HL-60/S4 treated with phorbol 12-myristate 13-acetate at 8.2 ng/mL for 4 days and 3 days (cell line): ENCODE measurements around the gene STK32C.

ENCODE experiments used
- in situ Hi-C: fragments of 300-500 bp; cut with MboI; formaldehyde crosslinking; loops from 2 replicates; pipeline ENCODE4 v1.15.0; 2022; ENCODE audit warnings: low sequenced_read_pairs

Gene STK32C

DNA sequence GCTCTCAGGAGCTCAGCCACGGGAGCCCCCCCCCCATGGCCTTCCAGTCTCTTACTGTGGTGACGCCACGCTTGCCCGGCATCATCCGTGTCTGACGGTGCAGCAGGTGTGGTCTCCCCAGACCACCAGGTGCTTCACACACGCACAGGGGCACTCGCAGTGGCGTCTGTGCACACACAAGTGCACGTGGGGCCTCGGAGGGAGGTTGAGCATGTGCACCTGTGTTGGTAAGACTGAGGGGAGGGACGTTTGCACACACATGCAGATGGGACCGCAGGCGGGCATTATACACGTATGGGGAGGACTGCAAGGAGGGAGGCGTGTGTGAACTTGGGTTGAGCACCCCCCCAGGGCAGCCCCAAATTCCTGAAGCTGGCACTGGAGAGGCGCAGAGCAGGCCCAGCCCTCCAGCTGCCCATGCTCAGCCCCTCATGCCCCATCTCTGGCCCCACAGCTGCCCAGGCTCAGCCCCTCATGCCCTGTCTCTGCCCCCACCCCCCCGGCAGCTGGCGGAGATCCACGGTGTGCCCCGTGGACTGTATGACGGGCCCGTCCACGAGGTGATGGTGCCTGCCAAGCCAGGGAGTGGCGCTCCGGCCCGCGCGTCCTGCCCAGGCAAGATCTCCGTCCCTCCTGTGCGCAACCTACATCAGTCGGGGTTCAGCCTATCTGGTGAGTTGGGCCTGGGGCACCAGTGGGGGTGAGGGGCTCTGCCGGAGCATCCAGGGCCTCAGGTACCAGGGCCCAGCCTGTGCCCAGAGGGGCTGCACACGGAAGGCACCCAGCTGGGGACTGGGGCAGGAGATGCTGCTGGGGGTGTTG is 104.3 kb downstream of the STK32C start:
- in situ Hi-C loops = loop anchor here (25.0 kb wide), 1 partner anchor 434 kb away; no protein-coding TSS in a partner anchor

DNA sequence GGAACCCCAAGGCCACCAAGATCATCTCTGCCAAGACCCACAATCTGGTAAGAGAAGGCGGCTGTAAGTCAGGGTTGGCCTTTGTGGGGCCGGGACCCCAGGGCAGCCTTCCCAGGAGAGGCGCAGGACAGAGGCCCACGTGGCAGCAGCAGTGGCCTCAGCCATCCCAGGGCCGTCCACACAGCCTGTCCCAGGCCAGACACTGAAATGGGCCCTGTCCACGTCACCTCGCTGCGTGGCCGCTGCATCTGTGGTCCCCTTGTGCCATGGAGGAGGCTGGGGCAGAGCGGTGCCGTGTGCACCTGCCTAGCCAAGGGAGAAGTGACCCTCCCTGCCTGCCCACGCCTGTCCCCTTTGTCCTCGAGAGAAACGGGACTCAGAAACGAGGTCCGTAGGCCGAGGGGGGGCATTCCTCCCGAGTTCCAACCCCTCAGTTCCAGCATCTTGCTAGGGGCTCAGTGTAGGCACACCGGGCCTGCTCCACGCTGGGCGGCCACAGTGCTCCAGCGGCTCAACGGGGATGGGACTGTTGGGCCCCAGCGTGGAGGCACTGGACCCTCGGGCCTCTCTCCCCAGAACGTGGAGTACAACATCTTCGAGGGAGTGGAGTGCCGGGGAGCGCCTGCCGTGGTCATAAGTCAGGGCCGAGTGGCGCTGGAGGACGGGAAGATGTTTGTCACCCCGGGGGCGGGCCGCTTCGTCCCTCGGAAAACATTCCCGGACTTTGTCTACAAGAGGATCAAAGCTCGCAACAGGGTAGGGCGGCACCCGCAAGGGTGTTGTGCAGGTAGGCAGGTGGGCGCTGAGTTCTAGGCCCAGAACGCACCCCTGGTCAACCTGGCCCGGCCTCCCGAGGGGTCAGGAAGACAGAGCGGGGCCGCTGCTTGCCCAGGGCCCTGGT is 105.4 kb downstream of the STK32C start:
- in situ Hi-C loops = loop anchor here (25.0 kb wide), 1 partner anchor 435 kb away; no protein-coding TSS in a partner anchor

DNA sequence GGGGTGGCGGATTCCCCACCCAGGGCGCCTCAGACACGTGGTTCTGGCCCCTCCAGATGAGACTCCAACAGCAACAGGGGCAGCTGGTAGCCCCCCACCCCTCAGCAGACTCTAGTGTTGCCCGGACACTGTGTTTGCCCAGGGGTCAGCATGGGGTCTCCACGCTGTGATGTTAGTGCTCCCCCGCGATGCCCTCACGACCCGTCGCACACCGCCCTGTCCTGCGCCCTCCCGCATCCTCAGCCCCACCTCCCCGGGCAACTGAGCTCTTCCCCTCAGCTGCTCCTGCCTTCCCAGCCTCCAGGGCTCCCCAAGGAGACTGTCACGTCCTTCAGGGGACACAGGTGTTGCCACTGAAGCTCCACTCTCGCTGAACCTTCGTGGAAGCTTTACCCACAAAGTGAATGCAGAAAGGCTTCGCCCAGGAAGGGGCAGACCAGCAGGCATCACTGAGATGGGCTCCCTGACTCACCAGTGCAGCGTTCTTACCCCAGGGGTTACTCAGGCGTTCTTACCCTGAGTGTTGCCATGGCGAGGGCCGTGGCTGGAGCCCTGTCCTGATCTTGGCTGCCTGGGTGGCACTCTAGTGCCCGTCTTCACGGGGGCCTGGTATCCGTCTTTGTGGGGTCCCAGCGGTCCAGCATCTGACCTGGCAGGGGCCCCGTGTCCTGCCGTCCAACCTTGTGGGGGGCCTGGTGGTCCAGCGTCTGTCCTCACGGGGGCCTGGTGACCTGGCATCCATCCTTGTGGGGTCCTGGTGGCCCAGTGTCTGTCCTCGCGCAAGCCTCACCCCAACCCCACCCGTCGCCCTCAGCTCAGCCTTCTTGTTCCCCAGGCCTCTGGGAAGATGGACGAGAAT is 106.4 kb downstream of the STK32C start:
- in situ Hi-C loops = loop anchor here (25.0 kb wide), 1 partner anchor 436 kb away; no protein-coding TSS in a partner anchor

DNA sequence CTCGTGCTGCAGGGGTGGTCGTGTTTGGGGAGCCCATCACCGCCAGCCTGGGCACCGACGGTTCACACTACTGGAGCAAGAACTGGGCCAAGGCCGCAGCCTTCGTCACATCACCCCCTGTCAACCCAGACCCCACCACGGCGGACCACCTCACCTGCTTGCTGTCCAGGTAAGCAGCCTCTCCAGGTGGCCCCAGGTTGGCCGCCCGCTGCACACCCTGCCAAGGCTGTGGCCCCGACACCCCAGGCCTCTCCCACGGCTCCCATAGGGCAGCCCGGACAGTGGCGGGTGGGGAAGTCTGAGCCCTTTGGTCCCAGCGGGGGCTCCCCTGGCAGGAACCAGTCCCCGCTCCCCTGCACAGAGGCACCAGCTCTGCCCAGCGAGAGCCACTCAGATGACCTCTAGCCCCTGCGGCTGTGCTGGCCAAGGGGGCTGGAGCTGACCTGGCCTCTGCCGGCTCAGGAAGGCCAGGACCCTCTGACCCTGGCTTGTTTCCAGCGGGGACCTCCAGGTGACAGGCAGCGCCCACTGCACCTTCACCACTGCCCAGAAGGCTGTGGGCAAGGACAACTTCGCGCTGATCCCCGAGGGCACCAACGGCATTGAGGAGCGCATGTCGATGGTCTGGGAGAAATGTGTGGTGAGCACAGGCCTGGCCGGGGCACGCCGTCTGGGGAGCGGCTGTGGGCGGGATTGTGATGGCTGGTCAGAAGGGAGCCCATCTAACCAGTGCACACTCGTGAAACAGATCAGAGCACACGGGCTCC is 107.2 kb downstream of the STK32C start:
- in situ Hi-C loops = loop anchor here (25.0 kb wide), 1 partner anchor 437 kb away; no protein-coding TSS in a partner anchor

DNA sequence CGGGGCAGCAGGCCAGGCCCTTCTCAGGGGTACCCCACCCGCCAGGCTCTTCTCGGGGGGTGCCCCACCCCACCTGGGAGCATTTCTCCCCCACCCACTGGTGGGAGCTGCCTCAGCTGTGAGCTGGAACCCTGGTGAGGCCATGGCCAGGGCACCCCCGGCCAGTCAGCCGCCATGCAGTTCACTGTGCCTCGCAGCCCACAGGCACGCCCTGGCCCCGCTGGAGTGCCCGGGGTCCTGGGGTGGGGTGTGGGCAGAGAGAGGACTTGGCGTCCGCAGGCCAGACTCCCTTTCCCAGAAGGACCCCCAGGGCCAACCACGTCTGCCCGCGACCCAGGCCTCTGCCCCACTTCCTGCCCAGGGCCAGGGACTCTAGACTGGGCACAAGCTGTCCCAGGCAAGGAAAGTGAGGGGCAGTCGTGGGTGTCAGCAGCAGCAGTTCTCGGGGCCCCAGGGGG is 107.9 kb downstream of the STK32C start:
- in situ Hi-C loops = loop anchor here (25.0 kb wide), 1 partner anchor 437 kb away; no protein-coding TSS in a partner anchor

DNA sequence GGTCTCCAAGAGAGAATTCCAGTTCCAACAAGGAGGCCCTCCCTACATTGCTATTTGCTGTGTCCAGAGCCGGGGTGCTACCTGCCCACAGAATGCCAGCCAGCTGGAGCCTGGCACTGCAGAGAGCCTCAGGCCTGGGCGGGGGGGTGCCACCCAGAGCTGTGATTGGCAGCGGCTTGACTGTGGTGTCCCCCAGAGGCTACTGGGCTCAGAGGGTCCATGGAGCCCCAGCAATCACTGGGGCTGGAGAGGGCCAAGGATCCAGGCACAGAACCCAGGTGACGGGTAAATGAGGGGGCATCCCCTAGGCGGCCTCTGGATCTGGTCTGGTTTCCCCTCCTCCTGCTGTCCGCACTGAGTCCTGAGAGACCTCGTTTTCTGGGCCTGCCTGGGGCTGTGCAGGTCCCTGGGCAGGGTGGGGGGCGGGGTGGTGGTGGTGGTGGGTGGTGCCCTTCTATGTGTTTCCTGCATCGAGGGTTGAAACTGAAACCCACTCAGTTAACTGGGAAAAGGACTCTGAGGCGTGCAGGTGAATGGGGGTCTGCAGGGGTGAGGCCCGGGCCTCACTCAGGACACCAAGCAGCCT is 108.4 kb downstream of the STK32C start:
- in situ Hi-C loops = no loop called here

DNA sequence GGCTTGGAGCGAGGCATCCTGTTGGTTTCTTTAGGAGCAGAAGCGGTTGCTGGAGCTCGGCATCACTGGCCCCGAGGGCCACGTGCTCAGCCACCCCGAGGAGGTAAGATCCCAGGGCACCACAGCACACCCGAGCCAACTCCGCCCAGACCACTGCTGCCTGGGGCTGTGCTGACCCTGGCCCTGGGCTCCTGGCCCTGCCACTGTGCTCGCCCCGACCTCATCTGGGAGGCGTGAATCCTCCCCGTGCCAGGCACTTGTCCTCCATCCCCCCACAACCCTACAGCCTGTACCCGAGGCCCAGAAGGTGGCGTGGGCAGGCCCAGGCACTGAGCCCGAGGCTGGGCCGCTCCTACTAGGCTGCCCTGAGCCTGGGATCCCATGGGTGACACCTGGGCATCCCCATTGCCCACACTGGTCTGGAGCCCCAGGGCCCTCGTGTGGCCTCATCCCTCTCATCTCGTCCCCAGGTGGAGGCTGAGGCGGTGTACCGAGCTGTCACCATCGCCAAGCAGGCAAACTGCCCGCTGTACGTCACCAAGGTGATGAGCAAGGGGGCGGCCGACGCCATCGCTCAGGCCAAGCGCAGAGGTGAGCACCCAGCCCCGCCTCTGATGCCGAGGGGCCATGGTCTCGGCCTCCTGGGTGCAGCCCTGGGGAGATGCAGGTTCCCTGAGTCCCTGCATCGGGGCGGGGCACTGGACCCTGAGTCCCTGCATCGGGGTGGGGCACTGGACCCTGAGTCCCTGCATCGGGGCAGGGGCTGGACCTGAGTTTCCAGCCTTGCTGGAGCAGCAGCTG is 109.2 kb downstream of the STK32C start:
- in situ Hi-C loops = no loop called here

DNA sequence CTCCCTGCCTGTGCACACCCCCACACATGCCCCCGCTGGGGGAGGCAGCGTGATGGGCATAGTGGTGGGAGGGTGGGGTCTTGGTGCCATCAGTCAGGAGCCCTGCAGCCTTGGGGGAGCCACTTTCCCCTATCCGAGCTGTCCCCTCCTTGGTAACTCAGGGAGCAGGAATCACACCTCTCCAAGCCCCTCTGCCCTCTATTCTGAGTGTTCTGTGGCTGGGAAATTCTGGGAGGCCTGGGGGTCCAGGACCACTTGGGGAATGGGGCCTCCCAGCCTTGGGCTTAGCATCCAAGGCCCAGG is 109.7 kb downstream of the STK32C start:
- in situ Hi-C loops = no loop called here

DNA sequence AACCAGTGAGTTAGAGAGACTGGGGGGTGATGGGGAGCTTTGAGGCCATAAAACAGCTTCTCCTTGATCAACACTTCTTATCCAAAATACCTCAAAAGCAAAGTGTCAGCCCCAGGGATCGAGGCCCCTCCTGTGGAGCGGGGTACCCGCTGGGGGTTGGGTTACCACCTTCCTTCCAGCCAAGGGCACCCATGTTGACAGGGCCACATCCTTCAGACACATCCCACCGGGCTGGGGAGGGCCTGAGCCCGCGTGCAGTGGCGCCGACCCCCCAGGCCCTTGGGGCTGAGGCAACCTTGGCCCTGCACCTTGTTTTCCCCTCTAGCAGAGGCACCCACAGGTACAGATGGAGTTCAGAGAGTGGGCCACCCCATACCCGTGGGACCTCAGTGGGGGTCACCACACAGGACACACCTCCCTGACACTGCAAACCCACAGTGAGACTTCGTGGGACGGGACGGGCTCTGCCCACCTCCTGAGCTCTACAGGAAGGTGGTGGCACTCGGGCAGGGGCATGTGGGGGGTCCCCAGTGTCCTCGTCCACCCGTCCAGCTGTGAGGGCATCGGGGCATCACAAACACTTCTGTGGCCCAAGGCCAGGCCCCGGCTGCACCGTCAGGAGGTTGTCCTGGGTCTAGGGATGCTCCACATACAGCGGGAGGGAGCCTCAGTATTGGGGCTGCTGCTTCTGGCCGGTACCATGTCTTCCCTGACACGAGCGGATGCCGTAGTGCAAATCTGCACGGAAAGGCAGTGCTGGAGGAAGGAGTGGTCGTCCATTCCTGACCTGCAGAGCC is 110.3 kb downstream of the STK32C start:
- in situ Hi-C loops = no loop called here

DNA sequence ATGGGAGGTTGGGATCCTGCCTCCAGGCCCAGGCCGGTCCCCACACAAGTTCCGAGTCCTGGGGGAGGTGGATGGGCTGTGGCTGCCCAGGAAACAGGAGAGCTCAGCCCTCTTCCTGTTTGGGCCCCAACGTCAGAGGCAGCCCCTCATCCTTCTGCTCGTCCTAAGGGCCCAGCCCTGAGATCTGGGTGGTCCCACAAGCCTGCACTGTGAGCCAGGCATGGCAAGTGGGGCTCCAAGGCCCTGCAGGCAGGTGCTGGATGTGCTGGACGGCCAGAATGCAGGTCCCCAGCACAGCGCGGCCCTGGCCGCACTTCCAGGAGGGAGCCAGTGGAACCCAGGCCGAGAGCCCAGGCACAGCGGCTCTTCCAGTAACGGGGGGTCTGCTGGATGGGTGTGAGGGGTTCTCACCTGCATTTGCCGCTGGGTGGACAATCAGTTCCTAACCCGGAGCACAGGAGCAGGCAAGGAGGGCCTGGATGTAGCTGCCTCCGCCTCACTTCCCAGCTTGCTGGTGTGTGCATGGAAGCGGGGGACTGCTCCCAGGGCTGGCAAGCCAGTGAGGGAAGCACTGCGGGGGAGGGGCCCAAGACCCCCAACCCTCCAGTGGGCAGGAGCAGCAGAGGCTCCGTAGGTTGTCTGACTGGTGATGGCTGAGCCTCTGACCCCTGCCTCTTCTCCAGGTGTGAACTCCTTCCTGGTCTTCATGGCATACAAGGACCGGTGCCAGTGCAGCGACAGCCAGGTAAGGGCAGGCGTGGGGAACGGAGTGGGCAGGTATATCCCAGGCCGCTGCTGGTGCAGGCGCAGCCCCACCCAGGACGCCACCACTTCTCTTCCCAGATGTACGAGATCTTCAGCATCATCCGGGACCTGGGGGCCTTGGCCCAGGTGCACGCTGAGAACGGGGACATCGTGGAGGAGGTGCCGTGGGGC is 111.3 kb downstream of the STK32C start:
- in situ Hi-C loops = no loop called here

DNA sequence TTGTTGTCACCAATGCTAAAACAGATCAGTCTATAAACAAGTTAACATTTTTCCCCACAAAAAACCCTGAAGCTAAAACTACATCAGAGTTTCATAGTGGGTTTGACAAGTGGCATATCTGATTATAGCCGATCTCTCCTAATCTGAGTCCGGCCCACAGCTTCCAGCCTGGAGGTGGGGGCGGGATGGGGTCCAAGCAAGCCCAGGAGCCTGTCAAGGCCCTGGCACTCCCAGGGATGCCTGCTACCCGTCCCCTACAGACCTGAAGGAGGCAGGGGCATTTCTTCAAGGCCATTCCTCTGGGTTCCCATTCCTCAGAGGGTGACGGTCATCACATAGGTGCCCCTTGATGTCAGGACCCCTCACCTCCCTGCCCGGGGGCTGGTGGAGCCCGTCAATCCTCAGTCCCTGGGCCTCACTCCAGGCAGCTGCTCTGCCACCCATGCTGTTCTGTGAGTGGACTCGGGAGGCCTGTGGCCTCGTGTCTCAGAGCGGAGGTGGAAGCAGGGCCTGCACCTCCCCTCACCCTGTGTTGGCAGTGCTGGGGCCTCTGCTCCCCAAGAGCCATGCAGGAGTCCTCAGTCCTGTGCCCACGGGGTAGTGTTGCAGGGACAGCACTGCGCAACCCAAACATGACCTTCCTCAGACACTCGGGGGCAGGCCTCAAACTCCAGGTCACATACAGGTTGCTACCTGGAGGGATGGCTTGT is 112.2 kb downstream of the STK32C start:
- in situ Hi-C loops = no loop called here

DNA sequence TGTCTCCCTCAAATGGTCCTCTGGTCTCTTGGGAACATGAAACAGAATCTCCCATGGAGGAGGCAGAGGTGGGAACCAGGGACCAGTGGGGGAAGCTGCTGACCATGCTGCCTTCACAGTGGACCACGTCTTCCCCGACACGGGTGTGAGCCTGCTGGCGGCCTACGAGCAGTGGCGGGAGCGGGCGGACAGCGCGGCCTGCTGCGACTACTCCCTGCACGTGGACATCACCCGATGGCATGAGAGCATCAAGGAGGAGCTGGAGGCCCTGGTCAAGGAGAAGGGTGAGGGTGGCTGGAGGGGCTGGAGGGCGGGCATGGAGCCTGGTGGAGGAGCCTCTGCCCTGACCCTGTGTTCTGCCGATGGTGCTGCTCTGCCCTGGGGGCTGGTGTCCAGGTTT is 113.0 kb downstream of the STK32C start:
- in situ Hi-C loops = no loop called here

DNA sequence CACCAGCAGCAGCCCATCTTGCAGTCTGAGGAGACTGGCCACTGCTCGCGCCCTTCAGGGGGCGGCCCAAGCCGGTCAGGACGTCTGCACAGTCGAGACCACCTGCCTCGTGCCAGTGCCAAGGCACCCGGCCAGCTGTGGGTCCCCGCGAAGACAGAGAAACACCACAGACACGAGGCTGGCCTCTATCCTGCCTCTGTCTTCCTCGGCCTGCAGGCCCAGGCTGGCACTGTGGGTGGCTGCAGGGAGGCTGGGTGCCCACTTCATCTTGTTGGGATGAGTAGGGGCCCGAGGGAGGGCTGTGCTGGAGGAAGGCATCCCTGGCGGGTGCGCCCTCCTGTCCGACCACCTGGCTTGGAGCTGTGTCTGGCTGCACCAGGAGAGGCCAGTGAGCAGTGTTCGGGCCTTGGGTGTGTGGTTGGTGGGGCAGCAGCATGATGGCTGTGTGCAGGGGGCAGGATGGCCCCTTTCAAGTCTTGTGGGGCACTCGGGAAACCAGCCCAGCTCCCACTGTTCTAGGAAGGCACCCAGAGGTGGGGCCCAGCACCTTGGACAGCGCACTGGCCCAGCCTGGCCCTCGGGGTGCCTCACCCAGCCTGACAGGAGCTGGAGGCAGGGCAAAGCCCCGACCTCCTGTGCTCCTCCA is 113.7 kb downstream of the STK32C start:
- in situ Hi-C loops = no loop called here

DNA sequence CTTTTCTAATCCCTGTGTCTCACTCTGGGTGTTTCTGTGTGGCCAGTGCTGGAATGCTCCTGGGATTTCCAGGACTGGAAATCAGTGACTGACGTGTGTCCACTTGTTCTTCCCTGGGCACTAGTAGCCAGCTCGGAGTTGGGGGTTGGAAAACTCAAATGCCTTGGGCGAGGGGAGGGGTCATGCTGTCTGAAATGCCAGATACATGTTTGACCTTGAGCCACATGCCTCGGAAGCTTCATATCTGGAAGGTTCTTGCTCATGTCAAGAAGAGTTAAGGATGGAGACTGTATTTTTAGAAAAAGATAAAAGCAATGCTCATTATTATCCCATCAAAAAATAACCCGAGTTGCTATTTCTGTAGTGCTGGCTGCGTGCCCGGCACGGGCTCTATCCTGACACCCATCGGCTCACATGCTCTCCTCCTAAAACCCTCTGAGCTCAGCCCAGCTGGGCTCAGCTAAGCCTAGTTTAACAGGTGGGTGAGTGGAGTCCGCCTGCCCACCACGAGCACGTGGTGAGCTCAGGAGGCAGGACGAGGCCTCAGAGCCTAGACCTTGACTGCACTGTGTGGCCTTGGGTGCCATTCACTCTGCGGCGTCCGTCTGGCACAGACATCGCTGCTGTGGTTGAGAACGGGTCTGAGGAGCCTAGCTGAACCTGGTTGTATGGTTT is 114.6 kb downstream of the STK32C start:
- in situ Hi-C loops = no loop called here
